Loucy (cell line): Measurements from ENCODE around the gene STX7.

Experiments used
- EZH2phosphoT487 ChIP-seq: fragments of 200-600 bp; IDR thresholded peaks from 2 replicates; pipeline ENCODE4 v1.6.1; 2018; ENCODE audit warnings: antibody characterized with exemption, mild to moderate bottlenecking, moderate library complexity, borderline replicate concordance
- TF ChIP-seq, protein P1 (sequence below): fragments of 200-600 bp; sonication (generic); conservative IDR thresholded peaks from 2 replicates; pipeline ENCODE4 v1.5.1; 2014; ENCODE audit warnings: mild to moderate bottlenecking, antibody characterized with exemption, low read length

DNA sequence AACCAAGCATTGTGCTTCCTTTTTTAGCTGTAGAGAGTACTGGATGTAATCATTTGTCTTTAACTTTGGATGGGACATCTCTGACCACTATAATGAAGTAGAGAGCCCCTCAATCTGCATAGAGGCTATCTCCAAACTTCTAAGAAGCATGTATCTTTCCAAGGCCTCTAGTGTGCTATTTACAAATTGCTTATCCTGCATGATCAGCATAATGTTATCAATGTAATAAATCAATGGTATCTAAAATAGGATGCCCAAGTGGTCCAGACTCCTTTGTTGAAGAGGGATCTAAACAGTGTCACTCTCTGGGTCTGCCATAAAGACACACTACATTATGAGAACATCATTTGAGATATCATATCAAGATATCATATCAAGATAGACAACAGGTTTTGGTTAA, 31.9 kb upstream of the STX7 start:
- TF ChIP-seq, protein P1, sequence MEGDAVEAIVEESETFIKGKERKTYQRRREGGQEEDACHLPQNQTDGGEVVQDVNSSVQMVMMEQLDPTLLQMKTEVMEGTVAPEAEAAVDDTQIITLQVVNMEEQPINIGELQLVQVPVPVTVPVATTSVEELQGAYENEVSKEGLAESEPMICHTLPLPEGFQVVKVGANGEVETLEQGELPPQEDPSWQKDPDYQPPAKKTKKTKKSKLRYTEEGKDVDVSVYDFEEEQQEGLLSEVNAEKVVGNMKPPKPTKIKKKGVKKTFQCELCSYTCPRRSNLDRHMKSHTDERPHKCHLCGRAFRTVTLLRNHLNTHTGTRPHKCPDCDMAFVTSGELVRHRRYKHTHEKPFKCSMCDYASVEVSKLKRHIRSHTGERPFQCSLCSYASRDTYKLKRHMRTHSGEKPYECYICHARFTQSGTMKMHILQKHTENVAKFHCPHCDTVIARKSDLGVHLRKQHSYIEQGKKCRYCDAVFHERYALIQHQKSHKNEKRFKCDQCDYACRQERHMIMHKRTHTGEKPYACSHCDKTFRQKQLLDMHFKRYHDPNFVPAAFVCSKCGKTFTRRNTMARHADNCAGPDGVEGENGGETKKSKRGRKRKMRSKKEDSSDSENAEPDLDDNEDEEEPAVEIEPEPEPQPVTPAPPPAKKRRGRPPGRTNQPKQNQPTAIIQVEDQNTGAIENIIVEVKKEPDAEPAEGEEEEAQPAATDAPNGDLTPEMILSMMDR, result no peak
- TF ChIP-seq EZH2phosphoT487, result no peak
